ENCODE measurements around the gene ZNF692.
A peak's percentile ranks its signal among the peaks of the same experiment; 100 is the strongest.

The ZNF692 gene

DNA sequence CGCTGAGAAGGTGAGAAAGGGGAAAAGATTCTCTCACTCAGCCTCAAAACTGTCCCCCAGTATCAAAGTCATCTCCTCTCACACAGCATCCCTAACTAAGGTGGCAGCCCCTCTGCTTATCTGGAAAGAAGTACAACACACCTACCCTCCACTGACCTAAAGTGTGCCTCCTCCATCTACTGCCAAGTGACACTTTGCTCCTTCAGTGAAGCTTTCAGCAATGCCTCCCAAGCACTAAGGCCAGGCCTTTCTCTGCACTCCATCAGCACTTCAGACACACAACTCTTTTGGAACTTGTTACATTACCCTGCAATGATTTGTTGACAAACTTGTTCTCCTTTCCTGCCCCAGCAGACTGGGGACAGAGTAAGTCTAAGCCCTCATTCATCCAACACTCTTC lies 34.6 kb downstream of the ZNF692 start:
- DNase-seq: no peak

DNA sequence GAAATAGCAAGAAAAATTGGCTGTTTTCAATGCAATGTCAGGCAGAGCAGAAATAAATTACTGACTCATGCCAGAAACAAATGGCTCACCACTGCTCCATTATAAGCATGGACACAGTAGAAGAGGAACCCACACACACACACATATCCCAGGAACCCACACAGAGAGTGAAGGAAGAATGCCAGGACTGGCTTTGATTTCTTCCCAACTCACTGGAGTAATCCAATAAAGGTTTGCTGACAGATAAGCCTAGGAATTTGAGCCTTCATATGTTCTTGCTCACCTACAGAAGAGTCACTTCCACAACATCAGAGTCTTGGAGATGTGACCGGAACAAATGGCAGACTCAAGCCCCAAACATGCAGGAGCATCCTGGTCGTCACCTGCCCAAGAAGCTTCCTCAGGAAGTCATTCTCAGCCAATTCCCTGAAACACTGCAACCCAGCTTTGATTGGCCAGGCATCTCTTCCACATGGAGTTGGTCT lies 35.3 kb downstream of the ZNF692 start:
- DNase-seq: no peak

DNA sequence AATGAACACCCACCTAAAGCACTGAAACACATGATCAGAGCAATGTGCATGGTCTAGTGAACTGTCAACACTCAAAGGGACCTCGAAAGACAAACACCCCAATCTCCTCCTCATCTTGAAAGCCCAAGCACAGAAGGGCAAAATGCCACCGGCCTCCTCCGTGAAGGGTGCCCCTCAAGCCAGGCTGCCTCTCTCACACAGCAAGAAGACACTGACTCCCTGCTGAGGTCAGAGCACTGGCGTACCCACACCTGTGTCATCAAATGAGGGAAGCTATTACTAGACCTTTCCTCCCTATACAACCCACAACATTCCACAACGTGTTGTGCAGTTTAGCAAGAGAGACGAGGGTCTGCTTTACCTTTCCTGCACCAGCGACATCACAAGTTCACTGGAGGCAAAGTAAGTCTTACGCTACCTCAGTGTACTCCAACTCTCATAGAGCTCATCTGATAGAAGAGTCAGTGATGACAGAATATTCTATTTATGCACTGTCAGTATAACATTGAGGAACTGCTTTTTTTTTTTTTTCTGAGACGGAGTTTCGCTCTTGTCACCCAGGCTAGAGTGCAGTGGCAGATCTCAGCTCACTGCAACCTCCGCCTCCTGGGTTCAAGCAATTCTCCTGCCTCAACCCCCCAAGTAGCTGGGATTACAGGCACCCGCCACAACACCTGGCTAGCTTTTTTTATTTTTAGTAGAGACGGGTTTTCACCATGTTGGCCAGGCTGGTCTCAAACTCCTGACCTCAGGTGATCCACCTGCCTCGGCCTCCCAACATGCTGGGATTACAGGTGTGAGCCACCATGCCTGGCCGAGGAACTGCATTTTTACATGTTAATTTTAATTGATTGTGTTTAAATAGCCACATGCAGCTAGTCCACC lies 36.5 kb downstream of the ZNF692 start:
- no peak for DNase-seq

DNA sequence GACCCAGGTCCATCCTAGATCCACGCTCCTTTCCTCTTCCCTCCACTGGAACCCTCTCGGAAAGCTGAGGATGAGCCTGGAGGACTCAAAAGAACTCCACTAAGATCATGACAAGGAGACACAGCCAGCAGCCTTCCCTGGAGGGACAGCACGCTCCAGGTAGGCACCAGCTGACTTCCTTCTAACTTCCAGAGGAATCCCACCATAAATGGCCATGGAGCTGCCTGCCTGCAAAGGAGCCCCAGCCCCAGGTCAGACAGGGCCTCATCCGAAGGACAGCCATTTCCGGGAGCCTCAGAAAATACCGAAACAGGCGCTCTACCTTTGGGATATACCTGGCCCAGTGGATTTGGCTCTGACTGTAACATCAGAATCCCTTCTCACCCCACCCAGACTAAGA lies 37.2 kb downstream of the ZNF692 start:
- DNase-seq: no peak

DNA sequence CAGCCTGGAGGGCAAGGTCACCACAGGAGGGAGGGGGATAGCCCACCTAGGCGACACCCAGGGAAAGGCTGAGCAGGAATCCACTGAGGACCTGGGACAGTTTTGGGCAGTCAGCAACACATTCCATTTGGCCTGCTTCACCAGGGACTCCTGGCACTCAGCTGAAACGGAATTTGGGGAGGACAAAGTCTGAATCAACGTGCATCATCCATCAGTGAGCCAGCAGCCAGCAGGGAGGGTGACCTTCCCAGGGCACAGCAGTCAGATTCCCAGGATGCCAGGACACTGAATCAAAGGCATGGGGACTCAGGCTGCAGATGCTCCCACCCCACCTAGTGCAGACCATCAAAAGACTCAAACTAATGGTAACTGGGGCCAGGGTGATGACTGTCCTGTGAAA lies 37.8 kb downstream of the ZNF692 start:
- DNase-seq: no peak

DNA sequence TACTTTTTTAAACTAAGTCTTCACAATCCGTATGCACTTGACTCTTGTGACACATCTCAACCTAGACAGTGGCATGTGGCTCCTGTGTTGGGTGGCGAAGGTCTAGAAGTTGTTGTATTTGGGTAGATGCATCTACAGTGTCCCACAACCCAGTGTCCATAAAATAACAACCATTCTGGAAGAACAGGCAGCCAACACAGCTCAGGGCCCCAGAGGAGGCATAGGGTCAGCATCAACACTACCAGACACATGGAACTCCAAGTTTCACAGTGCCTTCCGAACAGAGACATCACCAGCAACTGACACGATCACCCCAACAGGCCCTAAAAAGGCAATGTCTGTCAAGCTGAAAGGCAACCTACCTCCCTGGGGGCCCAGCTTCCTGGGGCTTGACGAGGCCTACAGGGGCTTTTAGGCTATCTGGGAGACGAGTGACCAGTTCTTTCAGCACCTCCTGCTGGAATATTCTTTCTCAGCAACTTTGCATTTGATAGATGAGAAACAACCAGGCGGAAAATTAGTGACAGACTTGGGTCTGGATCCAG lies 38.8 kb downstream of the ZNF692 start:
- no peak for DNase-seq

DNA sequence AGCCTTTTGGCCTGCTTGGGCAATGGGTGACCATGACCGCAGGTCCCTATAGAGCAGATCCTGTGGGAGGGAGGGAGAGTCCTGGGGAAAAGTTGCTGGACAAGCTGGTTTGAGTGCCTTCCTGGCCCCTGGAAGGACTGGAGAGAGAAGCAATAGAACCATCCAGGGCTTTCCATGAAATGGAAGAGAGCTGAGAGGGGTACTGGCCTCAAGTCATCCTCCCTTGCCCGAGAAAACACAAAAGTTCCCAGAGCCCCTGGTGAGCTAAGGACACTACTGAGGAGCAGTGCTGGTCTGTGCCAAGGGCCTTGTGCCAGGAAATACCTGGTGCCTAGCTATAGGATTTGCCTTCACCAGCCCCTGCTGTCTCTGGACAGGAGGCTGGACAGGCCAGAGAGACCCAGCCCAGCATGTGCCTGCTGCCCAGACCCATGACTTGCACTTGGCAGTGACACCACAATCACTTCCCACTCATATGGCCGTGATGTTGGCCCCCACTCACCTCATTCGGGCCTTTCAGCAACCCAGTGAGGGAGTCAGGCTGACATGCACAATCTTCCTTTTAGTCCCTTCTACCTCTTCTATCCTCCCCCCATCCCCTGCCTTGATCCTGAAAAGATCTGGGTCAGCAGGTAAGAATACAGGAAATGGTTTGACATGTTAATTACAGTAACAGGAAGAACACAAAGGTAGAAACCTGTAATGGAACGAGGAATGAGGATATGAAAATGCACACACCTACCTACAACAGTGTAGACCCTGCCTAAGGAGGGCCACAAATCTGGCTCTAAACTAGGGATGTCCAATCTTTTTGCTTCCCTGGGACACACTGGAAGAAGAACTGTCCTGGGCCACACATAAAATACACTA lies 40.1 kb downstream of the ZNF692 start:
- no peak for DNase-seq

DNA sequence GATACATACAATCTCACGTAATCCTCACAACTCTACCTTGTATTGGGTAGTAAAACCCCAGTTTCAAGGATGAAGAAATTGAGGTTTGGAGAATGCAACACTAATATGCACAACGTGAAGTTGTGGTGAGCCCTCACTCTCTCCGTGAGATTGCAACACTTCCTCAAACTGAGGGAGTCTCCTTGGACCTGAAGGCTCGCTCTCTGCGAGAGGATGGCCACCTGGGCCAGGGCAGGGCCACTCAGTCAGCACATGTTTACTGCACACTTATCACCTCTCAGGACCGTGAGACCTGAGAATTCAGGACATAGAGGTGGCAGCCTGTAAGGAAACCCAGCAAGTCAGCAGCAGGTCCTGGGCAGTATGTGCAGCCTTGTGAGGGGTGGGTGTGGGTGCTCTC lies 41.8 kb downstream of the ZNF692 start:
- DNase-seq: no peak

DNA sequence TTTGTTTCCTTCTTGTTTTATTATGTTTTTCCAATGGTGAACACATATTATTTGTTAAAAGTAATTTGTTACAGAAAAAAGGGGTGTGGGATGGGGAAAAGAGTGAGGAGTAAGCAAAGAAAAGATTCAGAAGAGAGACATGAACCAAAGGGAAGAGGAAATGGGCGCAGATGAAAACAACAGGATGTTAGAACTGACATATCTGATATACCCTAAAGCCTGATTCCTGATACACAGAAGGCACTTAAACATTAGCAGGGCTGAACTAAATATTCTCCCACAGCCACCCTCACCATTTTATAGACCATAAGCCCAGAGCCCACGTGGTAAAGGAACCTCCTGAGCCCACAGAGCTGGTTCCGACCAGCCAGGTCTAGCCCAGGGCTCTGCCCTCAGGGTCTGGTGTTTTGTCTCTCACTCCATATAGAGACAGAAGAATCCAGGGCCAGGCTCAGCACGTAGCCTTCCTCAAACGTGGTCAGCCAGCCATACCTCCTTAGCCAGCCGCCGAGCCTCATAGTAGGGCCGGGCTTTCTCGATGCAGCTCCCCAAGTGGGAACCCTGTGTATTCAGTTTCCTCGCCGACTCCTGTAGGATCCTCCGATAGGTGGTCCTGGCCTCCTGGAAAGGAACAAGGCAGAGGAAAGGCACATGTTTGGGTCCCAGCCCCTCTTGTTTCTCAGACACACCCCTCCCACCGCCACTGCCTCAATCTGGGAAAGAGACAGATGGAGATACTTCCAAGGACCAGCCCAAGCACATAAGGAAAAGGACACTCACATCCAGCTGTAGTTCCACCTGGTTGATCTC lies 42.6 kb downstream of the ZNF692 start:
- DNase-seq: no peak

DNA sequence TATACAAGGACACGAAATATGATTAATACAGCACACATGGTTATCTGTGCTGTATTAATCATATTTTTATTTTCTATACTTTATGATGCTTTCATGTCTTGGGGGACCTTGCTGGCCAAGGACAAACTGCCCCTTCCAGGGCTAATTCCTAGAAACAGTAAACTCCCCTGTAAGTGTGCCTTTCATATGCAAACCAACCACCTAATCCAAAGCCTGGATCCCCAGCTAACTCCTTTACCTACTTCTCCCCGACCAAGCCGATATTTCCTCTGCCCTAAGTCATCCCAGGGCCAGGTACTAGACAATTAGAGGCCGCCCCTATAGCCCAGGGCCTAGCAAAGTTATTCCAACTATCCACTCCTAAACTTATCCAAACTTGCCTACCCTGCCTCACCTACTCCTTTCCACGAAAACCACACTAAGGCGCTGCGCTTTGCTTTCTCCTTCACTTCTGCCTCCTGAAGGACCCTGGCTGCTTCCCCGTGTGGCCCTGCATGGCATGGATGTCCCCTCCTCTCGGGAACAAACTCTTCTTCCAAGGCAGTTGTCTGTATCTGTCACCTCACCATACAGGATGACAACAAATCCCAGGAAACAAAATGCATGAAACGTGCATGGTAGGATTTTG lies 43.4 kb downstream of the ZNF692 start:
- no peak for DNase-seq

DNA sequence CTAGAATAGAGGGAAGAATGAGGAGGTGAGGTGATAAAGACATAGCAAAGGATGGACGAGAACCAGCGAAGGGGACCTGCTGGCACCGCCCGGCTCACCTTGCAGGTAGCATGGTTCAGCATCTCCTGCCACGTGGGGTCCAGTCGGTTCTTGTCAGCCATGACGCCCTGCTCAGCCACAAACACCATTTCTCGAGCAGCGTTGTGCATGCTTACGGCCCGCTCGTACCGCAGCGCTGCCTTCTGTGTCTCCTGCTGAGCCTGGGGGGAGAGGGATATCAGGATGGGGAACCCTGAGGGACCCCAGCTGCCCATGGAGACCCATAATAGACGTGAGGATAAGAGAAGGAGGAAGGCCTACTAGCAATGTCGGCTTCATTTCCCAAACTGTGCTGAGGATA lies 44.5 kb downstream of the ZNF692 start:
- no peak for DNase-seq

DNA sequence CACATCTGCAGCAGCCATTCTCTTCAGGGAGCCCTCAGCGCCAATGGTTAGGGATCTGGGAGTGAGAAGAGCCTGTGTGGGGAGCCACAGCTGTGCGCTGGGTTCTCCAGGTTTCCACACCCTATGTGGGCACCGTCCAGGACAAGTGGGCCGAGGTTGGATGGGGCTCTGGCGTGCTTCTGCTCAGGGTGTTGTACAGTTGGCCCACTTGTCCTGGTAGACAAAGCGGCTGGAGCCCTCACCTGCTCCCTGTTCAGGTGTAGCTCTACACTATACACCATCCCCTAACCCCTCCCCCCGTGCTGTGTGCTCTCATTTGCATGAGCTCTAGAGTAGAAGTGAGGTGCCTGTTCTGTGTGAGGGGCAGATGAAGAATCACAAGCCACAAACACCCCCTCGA lies 45.3 kb downstream of the ZNF692 start:
- DNase-seq: no peak

DNA sequence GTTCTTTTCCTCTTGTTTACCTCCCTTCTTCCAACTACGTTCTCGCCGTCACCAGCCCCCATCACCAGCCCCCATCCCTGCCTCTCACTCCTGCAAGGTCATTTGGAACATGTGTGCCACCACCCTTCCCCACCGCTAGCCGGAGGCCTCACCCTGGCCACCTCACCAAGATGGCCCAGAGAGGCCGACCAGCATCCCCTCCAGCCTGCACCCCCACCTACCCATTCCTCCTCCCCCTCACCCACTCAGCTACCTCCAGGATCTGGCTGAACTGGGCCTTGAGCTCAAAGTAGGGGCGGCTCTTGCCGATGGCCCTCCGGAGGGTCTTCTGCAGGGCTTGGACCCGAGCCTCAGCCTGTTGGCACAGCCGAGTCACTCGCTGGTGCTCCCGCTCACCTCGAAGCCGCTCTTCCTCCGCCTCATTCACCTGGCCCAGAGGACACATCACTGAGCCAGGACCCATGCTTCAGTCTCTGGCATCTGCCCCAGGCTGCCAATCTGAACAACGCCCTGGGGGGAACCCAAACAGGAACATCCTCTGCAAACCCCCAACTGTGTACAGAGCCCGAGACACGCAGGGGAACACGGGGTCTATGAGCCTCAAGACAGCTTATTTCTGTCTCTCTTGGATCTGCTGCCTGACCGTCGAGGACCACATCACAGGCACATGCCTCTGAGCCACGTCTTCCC lies 46.0 kb downstream of the ZNF692 start:
- no peak for DNase-seq

DNA sequence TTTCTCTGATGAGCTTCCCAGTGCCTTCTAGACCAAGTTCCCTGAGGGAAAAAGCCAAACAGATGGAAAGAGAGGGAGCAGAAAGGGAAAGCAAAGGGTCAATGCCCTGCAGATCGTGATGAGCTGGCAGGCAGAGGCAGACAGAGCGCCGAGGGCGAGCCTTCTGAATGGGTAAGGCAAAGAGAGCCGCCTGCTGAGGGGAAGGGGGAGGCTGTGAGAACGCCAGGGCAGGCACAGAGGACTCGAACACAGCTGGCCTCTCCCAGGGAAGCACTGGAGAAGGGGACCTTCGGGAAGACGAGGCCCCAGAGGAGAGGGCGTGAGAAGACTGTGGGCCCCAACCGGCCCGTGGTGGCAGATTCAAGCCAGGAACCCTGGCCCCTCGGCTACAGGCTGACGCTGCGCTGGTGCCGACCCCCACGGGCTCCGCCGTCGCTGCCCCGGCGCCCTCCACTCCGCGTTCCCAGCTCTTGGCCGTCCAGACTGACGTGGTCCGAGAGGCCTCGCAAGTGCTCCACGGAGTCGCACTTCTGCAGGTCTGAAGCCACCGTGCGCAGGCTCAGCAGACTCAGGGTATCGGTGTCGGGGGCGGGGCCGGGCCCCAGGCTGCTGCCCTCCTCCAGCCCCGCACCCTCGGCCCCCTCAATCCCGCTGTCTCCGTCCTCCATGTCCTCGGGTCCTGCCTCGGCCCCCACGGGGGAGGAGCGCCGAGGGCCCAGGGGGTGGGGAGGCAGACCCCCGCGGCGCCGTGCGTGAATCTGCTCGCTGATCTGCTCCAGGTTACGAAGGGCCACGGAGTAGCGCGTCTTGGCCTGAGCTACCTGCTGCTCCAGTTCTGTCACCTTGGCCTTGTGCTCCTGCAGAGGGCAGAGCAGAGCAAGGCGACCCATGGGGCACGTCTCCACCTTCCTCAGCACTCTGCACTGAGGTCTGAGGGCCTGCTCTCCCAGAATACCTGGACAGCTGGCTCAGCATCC lies 47.1 kb downstream of the ZNF692 start:
- DNase-seq: no peak

DNA sequence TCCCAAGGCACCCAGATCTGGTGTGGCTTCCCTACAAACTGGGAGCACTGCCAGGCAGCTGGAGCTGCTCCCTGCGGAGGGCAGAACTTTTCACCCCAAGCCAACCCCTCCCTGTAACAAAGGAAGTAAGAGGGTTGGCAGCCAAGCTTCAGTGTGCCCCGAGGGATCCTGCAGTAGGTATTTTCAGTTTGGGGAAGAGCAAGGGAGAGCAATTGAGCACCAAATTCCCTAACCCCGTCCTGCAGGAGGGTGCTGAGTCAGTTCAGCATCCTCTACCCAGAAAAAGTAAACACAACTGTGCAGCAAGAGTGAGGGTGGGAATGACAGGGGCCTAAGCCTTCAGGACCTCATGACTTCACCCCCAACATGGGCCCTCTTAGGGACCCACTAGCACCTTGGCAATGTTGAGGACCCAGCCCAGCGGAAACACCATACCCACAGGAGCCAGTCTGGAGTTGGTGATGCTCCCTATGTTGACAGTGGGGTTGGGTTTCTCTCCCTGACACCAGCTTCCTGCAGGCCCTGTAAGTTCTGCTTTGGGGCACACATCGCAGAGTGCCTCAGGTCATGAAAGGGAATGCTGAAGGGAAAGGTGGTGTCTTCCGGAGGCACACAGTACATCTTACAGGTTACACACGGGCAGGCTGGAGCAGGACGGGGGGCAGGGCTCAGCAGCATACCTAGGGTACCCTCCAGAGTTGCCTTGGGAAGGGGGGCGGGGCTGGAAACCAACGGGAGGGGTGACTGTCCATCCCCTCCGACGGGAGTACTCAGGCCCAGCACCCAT lies 48.0 kb downstream of the ZNF692 start:
- DNase-seq: no peak

DNA sequence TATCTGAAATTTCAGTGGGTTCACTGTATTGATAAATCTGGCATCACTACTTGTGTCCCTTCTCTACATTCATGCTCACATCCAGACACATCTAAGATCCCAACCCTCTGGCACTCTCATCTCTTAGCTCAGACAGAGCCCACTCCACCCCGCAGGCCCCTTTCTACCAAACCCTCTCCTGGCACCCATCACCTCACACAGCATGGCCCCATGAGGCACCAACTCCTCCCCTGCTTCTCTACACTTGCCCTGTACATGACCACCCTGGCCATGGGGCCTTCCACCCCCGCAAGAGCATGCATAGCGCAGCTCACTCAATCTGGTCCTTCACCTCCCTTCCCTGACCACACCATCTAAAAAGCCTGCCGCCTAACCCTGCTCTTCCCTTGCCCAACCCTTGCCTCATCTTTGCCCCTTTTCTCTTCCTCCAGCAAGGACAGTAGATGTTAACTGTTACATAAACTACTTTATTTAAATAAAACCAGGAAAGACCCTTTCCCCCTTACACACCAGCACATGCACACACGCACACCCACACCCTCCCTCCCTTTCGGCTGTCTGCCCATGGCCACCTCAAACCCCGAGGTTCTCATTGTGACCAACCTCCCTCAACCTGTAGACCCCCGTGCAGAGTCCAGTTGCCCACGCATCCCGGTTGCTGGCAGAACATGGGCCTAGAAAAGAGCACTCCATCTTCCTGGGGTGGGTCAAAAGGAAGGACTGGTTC lies 48.7 kb downstream of the ZNF692 start:
- DNase-seq: no peak

DNA sequence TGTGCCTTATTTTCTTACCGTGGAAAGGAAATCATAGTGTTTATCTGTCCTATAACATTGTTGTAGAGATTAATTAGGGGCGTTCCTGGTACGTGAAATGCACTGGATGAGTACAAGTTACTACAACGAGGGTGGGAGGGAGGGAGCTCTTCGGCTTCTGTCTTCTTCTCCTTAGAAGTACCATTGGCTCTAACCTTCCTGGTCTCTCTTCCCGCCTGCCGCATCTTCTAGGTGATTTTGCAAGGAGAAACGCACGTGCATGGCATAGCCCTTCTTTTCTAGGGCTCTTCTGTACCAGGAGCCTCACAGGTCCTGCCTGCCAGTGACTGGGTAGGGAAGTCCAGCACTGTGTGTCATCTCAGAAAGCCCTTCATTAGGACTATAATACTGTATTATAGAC lies 50.0 kb downstream of the ZNF692 start:
- no peak for DNase-seq

DNA sequence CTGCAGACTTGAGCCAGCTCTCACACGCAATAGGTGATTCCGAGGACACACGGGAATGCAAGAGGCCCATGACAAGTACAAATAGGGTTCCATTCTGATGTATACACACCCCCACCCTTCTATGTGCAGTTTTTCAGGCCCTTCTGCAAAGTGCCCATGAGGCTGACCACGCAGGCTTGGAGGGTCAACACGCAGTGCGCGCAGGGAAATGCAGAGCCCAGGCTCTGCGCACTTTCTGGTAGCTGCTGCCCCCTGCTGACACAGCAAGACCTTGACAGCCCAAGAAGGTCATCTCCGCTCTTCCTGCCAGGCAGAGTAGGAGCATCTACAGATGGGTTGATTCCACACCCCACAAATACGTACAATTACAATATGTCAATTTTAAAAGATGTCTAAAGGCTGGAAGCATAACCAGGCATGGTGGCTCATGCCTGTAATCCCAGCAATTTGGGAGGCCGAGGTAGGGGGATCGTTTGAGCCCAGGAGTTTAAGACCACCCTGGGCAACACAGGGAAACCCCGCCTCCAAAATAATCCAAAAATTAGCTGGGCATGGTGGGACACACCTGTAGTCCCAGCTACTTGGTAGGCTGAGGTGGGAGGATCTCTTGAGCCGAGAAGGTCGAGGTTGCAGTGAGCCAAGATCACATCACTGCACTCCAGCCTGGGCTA lies 51.7 kb downstream of the ZNF692 start:
- DNase-seq: peak; percentile 7

Measured in NCI-H2029 treated with DMSO at 0.1 percent for 48 hours (cell line).